Measurements from ENCODE around the gene ST3GAL2. TPM values are rescaled to one million over a fixed set of nuclear protein-coding genes. Genes with fewer than 3 reads are reported as not detected.
A peak's percentile ranks its signal among the peaks of the same experiment; 100 is the strongest.

ST3GAL2 gene
- total RNA-seq, 3 donors from 2014 or later: 7.8 to 13.4 (median 11.5) TPM

DNA sequence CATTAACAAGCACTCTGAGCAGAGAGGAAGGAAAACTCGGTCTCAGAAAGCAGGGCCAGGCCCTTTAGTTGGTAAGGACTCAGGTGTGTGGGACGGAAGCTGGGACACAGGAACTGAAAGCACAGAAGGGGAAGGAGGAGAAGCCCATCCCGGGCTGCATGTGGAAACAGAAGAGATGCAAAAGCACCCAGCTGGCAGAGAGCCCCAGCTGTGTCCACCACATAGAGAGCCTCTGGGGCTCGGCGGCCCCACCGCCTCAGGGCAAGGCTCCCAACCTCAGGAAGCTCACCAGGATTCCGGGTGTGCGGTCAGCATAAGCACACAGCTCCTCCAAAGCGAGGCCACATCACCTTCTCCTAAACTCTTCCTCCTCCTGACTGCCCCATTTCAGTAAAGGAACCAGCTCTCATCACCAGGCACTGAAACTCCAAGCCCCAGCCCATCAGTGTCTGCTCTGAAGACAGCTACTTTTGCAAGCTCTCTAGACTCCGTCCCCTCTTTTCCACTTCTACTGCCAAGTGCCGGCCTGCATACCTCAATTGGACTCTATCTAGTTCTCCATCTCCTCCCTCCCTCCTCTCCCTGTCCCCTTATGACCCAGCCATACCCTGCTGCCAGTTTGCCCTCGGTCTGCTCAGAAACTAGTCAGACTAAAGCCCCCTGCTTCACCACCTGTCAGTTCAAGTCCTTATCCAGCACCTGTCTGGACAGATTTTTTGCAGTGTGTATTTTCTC is 6.0 kb downstream of the ST3GAL2 start:
- H3K36me3 ChIP-seq: no peaks in the 10 kb centered on the region
- no peaks in the 10 kb centered on the region for H3K9me3 ChIP-seq
- peak overlapping the region in 1 of 3 donors; percentile 35 for H3K4me3 ChIP-seq
- H3K27ac ChIP-seq: peak overlapping the region; percentile 62 to 82
- intact Hi-C loops (cut with DNase I; ENCODE audit: low total_unique reads): no loop called here
- H3K4me1 ChIP-seq: peaks cover 31 to 37% of the 10 kb centered on the region in 2 donors
- TF ChIP-seq POLR2A (IDR thresholded peaks at IDR 0.05): no peak
- TF ChIP-seq, protein P1, sequence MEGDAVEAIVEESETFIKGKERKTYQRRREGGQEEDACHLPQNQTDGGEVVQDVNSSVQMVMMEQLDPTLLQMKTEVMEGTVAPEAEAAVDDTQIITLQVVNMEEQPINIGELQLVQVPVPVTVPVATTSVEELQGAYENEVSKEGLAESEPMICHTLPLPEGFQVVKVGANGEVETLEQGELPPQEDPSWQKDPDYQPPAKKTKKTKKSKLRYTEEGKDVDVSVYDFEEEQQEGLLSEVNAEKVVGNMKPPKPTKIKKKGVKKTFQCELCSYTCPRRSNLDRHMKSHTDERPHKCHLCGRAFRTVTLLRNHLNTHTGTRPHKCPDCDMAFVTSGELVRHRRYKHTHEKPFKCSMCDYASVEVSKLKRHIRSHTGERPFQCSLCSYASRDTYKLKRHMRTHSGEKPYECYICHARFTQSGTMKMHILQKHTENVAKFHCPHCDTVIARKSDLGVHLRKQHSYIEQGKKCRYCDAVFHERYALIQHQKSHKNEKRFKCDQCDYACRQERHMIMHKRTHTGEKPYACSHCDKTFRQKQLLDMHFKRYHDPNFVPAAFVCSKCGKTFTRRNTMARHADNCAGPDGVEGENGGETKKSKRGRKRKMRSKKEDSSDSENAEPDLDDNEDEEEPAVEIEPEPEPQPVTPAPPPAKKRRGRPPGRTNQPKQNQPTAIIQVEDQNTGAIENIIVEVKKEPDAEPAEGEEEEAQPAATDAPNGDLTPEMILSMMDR (IDR thresholded peaks at IDR 0.05): no peak
- no peak for TF ChIP-seq POLR2AphosphoS5 (IDR thresholded peaks at IDR 0.05)
- no peaks in the 10 kb centered on the region for H3K27me3 ChIP-seq
- no peak for DNase-seq (ENCODE audit: low spot score in 2 of 2)

DNA sequence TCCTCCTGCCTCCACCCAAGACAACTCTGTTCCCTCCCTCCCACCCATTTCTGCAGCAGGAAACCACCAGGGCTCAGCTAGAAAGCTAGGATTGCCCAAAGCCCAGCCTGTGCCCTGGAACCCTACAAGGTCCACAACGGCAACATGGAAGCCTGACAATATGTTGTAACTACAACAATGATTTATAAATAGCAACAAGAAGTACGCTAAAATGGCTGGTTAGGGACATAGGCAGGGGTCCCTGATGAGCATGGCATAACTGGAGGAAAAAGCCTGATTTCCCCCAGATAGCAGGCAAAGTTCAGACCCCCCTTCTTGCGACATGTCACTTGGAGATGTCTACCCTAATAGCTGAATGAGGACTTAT is 6.6 kb downstream of the ST3GAL2 start:
- Histone ChIP-seq H3K9me3 (no peaks in the 10 kb centered on the region), H3K36me3 (no peaks in the 10 kb centered on the region), H3K4me1 (peaks cover 31 to 38% of the 10 kb centered on the region in 2 donors), H3K4me3 (no peak overlapping the region), H3K27ac (peak overlapping the region; percentile 62 to 82), H3K27me3 (no peaks in the 10 kb centered on the region)
- TF ChIP-seq, protein P1 (IDR thresholded peaks at IDR 0.05): no peak
- TF ChIP-seq POLR2AphosphoS5 (IDR thresholded peaks at IDR 0.05): no peak
- no peak for TF ChIP-seq POLR2A (IDR thresholded peaks at IDR 0.05)
- intact Hi-C loops (cut with DNase I; ENCODE audit: low total_unique reads): no loop called here
- DNase-seq (ENCODE audit: low spot score in 2 of 2): no peak

DNA sequence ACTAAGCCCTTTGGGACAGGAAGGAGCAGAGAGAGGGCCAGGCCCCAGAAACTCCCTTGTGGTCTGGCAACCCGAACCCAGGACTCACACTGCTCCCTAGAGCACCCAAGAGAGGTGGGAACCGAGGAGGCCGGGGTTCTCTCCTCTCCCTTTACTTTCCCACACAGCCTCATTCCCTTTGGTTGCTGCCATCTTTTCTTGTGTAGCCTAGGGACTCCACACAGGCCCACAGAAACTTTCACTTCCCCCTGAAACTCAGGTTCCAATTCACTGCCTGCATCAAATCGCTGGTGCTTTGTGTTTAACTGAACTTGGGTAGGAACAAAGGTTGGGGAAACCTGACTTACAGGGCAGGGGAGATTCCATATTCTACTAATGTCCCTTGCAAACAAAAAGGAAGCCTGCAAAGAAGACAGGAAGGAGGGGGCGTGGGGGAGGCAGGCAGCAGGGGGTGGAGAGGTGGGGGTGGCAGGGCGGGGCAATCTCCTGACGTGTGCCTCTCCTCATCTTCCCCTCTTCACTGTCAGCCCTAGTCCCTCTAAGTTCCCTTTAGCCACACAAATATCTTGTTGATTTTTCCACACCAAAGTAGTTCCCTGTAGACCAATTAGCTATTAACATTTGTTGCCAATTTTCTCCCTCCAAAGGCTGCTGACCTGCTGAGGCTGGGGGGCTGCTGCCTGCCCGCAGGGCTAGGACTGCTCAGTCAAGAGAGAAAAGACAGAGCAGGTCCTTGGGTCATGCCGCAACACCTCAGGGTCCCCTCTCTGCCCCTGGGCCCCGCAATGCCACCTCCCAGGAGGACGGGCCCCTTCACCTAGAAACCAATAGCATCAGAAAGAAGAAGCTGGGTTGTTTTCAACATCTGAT is 8.0 kb downstream of the ST3GAL2 start:
- Histone ChIP-seq H3K4me3 (peak overlapping the region in 1 of 3 donors; percentile 5), H3K27ac (peak overlapping the region; percentile 56 to 81), H3K4me1 (peaks cover 31 to 38% of the 10 kb centered on the region in 2 donors), H3K9me3 (no peaks in the 10 kb centered on the region), H3K27me3 (no peaks in the 10 kb centered on the region), H3K36me3 (no peaks in the 10 kb centered on the region)
- intact Hi-C loops (cut with DNase I; ENCODE audit: low total_unique reads): no loop called here
- no peak for DNase-seq (ENCODE audit: low spot score in 2 of 2)
- TF ChIP-seq POLR2A (IDR thresholded peaks at IDR 0.05) (no peak), POLR2AphosphoS5 (IDR thresholded peaks at IDR 0.05) (no peak)
- TF ChIP-seq, protein P1 (IDR thresholded peaks at IDR 0.05): no peak

DNA sequence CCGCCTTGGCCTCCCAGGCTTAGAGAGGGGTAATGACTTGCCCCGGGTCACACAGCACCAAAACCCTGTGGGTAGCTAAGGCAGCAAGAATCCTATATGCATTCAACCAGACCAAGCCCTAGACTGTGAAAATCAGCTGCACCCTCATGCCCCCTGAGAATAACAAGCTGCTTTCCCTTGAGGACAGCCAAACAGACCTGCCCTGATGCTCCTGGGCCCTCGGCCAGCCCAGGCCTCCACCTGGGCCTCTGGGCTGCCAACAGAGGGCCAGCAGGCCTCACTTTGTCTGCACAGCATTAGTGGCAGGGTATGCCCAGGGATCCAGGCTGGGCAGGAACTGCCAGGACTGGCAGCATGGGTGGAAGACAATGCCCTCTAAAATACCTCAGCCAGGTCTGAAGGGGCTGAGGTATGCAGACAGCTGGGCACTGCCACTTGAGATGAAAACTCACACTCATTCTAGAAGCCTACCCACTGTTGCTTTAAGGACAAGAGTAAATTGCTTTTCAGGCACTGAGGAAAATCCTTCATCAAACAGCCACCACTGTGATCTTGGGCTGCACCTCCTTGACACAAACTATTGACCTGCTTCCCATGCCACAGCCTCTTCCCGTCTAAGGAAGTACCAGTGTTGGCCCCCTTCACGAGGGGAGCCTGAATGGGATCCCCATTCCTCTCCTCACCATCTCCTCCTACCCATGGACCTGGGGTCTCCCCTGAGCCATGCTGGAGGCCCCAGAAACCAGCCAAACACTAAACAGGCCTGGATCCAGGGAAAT is 8.8 kb downstream of the ST3GAL2 start:
- intact Hi-C loops (cut with DNase I; ENCODE audit: low total_unique reads): no loop called here
- no peaks in the 10 kb centered on the region for H3K27me3 ChIP-seq
- no peak overlapping the region for H3K4me3 ChIP-seq
- H3K27ac ChIP-seq: peak overlapping the region; percentile 56 to 81
- no peaks in the 10 kb centered on the region for H3K9me3 ChIP-seq
- DNase-seq (ENCODE audit: low spot score in 2 of 2): no peak
- H3K4me1 ChIP-seq: peaks cover 31 to 38% of the 10 kb centered on the region in 2 donors
- no peaks in the 10 kb centered on the region for H3K36me3 ChIP-seq
- TF ChIP-seq POLR2A (IDR thresholded peaks at IDR 0.05) (no peak), POLR2AphosphoS5 (IDR thresholded peaks at IDR 0.05) (no peak)
- TF ChIP-seq, protein P1 (IDR thresholded peaks at IDR 0.05): no peak
